ENCODE measurements around the gene MOB1B. TPM values are rescaled to one million over a fixed set of nuclear protein-coding genes. Genes with fewer than 3 reads are reported as not detected.

Gene MOB1B
- 1 to 10 TPM; 2.8 to 3.4 TPM for polyA plus RNA-seq

GRCh38 chr4:70901984-70902576 lies at the start of gene MOB1B:
Gene MOB1B, plus strand, starts transcription at chr4:70902369. Its CDS starts 168 bp downstream, at chr4:70902537.
- peak within 1 kb of the TSS; percentile 77 to 85 for H3K4me3 ChIP-seq (ENCODE audit: low read depth in 1 of 2, low read length in 2 of 2)
- H3K27ac ChIP-seq (ENCODE audit: low read depth in 2 of 2, low read length in 1 of 2) = peak within 1 kb of the TSS; percentile 89
- no peaks in the 10 kb centered on the region for H3K9me3 ChIP-seq (ENCODE audit: control insufficient read depth in 2 of 2, insufficient read depth in 1 of 2, low read depth in 1 of 2, low read length in 1 of 2)
- no peaks in the 10 kb centered on the region for H3K36me3 ChIP-seq (ENCODE audit: control insufficient read depth in 2 of 2, insufficient read depth in 2 of 2, low read length in 1 of 2)
- no peaks in the 10 kb centered on the region for H3K27me3 ChIP-seq (ENCODE audit: control insufficient read depth in 1 of 2, insufficient read depth in 2 of 2, low read length in 2 of 2)
- 1% methylated on average over 41 to 46 of the region's 47 CpGs for WGBS, 2 donors
- H3K4me1 ChIP-seq (ENCODE audit: control insufficient read depth in 2 of 2, insufficient read depth in 2 of 2, low read length in 1 of 2) = no peaks in the 10 kb centered on the region

GRCh38 chr4:70855464-70855863 lies 46.7 kb upstream of the MOB1B start:
- no peaks in the 10 kb centered on the region for H3K4me1 ChIP-seq (ENCODE audit: control insufficient read depth in 2 of 2, insufficient read depth in 2 of 2, low read length in 1 of 2)
- no peaks in the 10 kb centered on the region for H3K36me3 ChIP-seq (ENCODE audit: control insufficient read depth in 2 of 2, insufficient read depth in 2 of 2, low read length in 1 of 2)
- WGBS, 2 donors = 96 to 97% methylated on average over 2 of the region's 2 CpGs
- no peaks in the 10 kb centered on the region for H3K27me3 ChIP-seq (ENCODE audit: control insufficient read depth in 1 of 2, insufficient read depth in 2 of 2, low read length in 2 of 2)
- no peak overlapping the region for H3K27ac ChIP-seq (ENCODE audit: low read depth in 2 of 2, low read length in 1 of 2)
- H3K9me3 ChIP-seq (ENCODE audit: control insufficient read depth in 2 of 2, insufficient read depth in 1 of 2, low read depth in 1 of 2, low read length in 1 of 2) = no peaks in the 10 kb centered on the region
- no peak overlapping the region for H3K4me3 ChIP-seq (ENCODE audit: low read depth in 1 of 2, low read length in 2 of 2)

GRCh38 chr4:70858454-70858853 lies 43.7 kb upstream of the MOB1B start:
- Histone ChIP-seq H3K27me3 (ENCODE audit: control insufficient read depth in 1 of 2, insufficient read depth in 2 of 2, low read length in 2 of 2) (no peaks in the 10 kb centered on the region), H3K27ac (ENCODE audit: low read depth in 2 of 2, low read length in 1 of 2) (no peak overlapping the region), H3K9me3 (ENCODE audit: control insufficient read depth in 2 of 2, insufficient read depth in 1 of 2, low read depth in 1 of 2, low read length in 1 of 2) (no peaks in the 10 kb centered on the region), H3K4me1 (ENCODE audit: control insufficient read depth in 2 of 2, insufficient read depth in 2 of 2, low read length in 1 of 2) (no peaks in the 10 kb centered on the region), H3K4me3 (ENCODE audit: low read depth in 1 of 2, low read length in 2 of 2) (no peak overlapping the region), H3K36me3 (ENCODE audit: control insufficient read depth in 2 of 2, insufficient read depth in 2 of 2, low read length in 1 of 2) (no peaks in the 10 kb centered on the region)
- WGBS, 2 donors = 75 to 83% methylated on average over 4 of the region's 4 CpGs

GRCh38 chr4:70859066-70859465 lies 43.1 kb upstream of the MOB1B start:
- WGBS, 2 donors = 58 to 82% methylated on average over 1 of the region's 1 CpG
- no peak overlapping the region for H3K27ac ChIP-seq (ENCODE audit: low read depth in 2 of 2, low read length in 1 of 2)
- H3K4me1 ChIP-seq (ENCODE audit: control insufficient read depth in 2 of 2, insufficient read depth in 2 of 2, low read length in 1 of 2) = no peaks in the 10 kb centered on the region
- H3K27me3 ChIP-seq (ENCODE audit: control insufficient read depth in 1 of 2, insufficient read depth in 2 of 2, low read length in 2 of 2) = no peaks in the 10 kb centered on the region
- H3K36me3 ChIP-seq (ENCODE audit: control insufficient read depth in 2 of 2, insufficient read depth in 2 of 2, low read length in 1 of 2) = no peaks in the 10 kb centered on the region
- no peaks in the 10 kb centered on the region for H3K9me3 ChIP-seq (ENCODE audit: control insufficient read depth in 2 of 2, insufficient read depth in 1 of 2, low read depth in 1 of 2, low read length in 1 of 2)
- no peak overlapping the region for H3K4me3 ChIP-seq (ENCODE audit: low read depth in 1 of 2, low read length in 2 of 2)

GRCh38 chr4:70863099-70863790 lies 38.9 kb upstream of the MOB1B start:
- 52 to 54% methylated on average over 6 of the region's 6 CpGs for WGBS, 2 donors

GRCh38 chr4:70868778-70869177 lies 33.4 kb upstream of the MOB1B start:
- Histone ChIP-seq H3K9me3 (ENCODE audit: control insufficient read depth in 2 of 2, insufficient read depth in 1 of 2, low read depth in 1 of 2, low read length in 1 of 2) (no peaks in the 10 kb centered on the region), H3K4me1 (ENCODE audit: control insufficient read depth in 2 of 2, insufficient read depth in 2 of 2, low read length in 1 of 2) (no peaks in the 10 kb centered on the region), H3K4me3 (ENCODE audit: low read depth in 1 of 2, low read length in 2 of 2) (no peak overlapping the region), H3K36me3 (ENCODE audit: control insufficient read depth in 2 of 2, insufficient read depth in 2 of 2, low read length in 1 of 2) (no peaks in the 10 kb centered on the region), H3K27ac (ENCODE audit: low read depth in 2 of 2, low read length in 1 of 2) (no peak overlapping the region), H3K27me3 (ENCODE audit: control insufficient read depth in 1 of 2, insufficient read depth in 2 of 2, low read length in 2 of 2) (no peaks in the 10 kb centered on the region)

More at GRCh38 chr4:70863099-70863790, 38.9 kb upstream of the MOB1B start:
- Histone ChIP-seq H3K27ac (ENCODE audit: low read depth in 2 of 2, low read length in 1 of 2) (no peak overlapping the region), H3K4me1 (ENCODE audit: control insufficient read depth in 2 of 2, insufficient read depth in 2 of 2, low read length in 1 of 2) (no peaks in the 10 kb centered on the region), H3K4me3 (ENCODE audit: low read depth in 1 of 2, low read length in 2 of 2) (no peak overlapping the region), H3K9me3 (ENCODE audit: control insufficient read depth in 2 of 2, insufficient read depth in 1 of 2, low read depth in 1 of 2, low read length in 1 of 2) (no peaks in the 10 kb centered on the region), H3K27me3 (ENCODE audit: control insufficient read depth in 1 of 2, insufficient read depth in 2 of 2, low read length in 2 of 2) (no peaks in the 10 kb centered on the region), H3K36me3 (ENCODE audit: control insufficient read depth in 2 of 2, insufficient read depth in 2 of 2, low read length in 1 of 2) (no peaks in the 10 kb centered on the region)

GRCh38 chr4:70873216-70873615 lies 29.0 kb upstream of the MOB1B start:
- WGBS, 2 donors = 86 to 91% methylated on average over 3 of the region's 3 CpGs
- no peak overlapping the region for H3K4me3 ChIP-seq (ENCODE audit: low read depth in 1 of 2, low read length in 2 of 2)
- no peaks in the 10 kb centered on the region for H3K27me3 ChIP-seq (ENCODE audit: control insufficient read depth in 1 of 2, insufficient read depth in 2 of 2, low read length in 2 of 2)
- H3K27ac ChIP-seq (ENCODE audit: low read depth in 2 of 2, low read length in 1 of 2) = no peak overlapping the region
- H3K36me3 ChIP-seq (ENCODE audit: control insufficient read depth in 2 of 2, insufficient read depth in 2 of 2, low read length in 1 of 2) = no peaks in the 10 kb centered on the region
- no peaks in the 10 kb centered on the region for H3K4me1 ChIP-seq (ENCODE audit: control insufficient read depth in 2 of 2, insufficient read depth in 2 of 2, low read length in 1 of 2)
- H3K9me3 ChIP-seq (ENCODE audit: control insufficient read depth in 2 of 2, insufficient read depth in 1 of 2, low read depth in 1 of 2, low read length in 1 of 2) = no peaks in the 10 kb centered on the region

- H3K4me1 ChIP-seq (ENCODE audit: control insufficient read depth in 2 of 2, insufficient read depth in 2 of 2, low read length in 1 of 2) = no peaks in the 10 kb centered on the region
- no peaks in the 10 kb centered on the region for H3K9me3 ChIP-seq (ENCODE audit: control insufficient read depth in 2 of 2, insufficient read depth in 1 of 2, low read depth in 1 of 2, low read length in 1 of 2)
- H3K4me3 ChIP-seq (ENCODE audit: low read depth in 1 of 2, low read length in 2 of 2) = no peak overlapping the region
- no peak overlapping the region for H3K27ac ChIP-seq (ENCODE audit: low read depth in 2 of 2, low read length in 1 of 2)
- 85 to 86% methylated on average over 19 of the region's 19 CpGs for WGBS, 2 donors
- no peaks in the 10 kb centered on the region for H3K27me3 ChIP-seq (ENCODE audit: control insufficient read depth in 1 of 2, insufficient read depth in 2 of 2, low read length in 2 of 2)
- H3K36me3 ChIP-seq (ENCODE audit: control insufficient read depth in 2 of 2, insufficient read depth in 2 of 2, low read length in 1 of 2) = no peaks in the 10 kb centered on the region
Observed at GRCh38 chr4:70874268-70875156, 27.7 kb upstream of the MOB1B start.

- no peaks in the 10 kb centered on the region for H3K36me3 ChIP-seq (ENCODE audit: control insufficient read depth in 2 of 2, insufficient read depth in 2 of 2, low read length in 1 of 2)
- WGBS, 2 donors = 82 to 85% methylated on average over 3 of the region's 3 CpGs
- no peaks in the 10 kb centered on the region for H3K27me3 ChIP-seq (ENCODE audit: control insufficient read depth in 1 of 2, insufficient read depth in 2 of 2, low read length in 2 of 2)
- no peak overlapping the region for H3K4me3 ChIP-seq (ENCODE audit: low read depth in 1 of 2, low read length in 2 of 2)
- H3K27ac ChIP-seq (ENCODE audit: low read depth in 2 of 2, low read length in 1 of 2) = no peak overlapping the region
- H3K4me1 ChIP-seq (ENCODE audit: control insufficient read depth in 2 of 2, insufficient read depth in 2 of 2, low read length in 1 of 2) = no peaks in the 10 kb centered on the region
- no peaks in the 10 kb centered on the region for H3K9me3 ChIP-seq (ENCODE audit: control insufficient read depth in 2 of 2, insufficient read depth in 1 of 2, low read depth in 1 of 2, low read length in 1 of 2)
Observed at GRCh38 chr4:70877556-70877955, 24.6 kb upstream of the MOB1B start.
